ENCODE measurements around the gene GINS1.

GINS1 gene

GRCh38 chr20:25407311-25408169, at the start of gene GINS1:
Gene GINS1 (plus strand): TSS chr20:25407673. CDS start chr20:25407821, 148 bp downstream.
- DNase-seq, result peak; percentile 86 to 97

GRCh38 chr20:25360631-25361286, 46.7 kb upstream of the GINS1 start:
- DNase-seq, result no peak

GRCh38 chr20:25361287-25361683, 46.2 kb upstream of the GINS1 start:
- DNase-seq, result no peak

- DNase-seq, result no peak
Observed at GRCh38 chr20:25364180-25364788, 43.2 kb upstream of the GINS1 start.

GRCh38 chr20:25364879-25365699, 42.4 kb upstream of the GINS1 start:
- DNase-seq, result no peak

GRCh38 chr20:25368526-25368925, 38.9 kb upstream of the GINS1 start:
- DNase-seq, result no peak

GRCh38 chr20:25368976-25369375, 38.5 kb upstream of the GINS1 start:
- DNase-seq, result no peak

- DNase-seq, result no peak
Observed at GRCh38 chr20:25369529-25369928, 37.9 kb upstream of the GINS1 start.

GRCh38 chr20:25369971-25370370, 37.5 kb upstream of the GINS1 start:
- no peak for DNase-seq

- DNase-seq, result no peak
Observed at GRCh38 chr20:25372584-25373336, 34.7 kb upstream of the GINS1 start.

GRCh38 chr20:25374842-25375241, 32.6 kb upstream of the GINS1 start:
- DNase-seq, result no peak

- DNase-seq, result no peak
Observed at GRCh38 chr20:25376236-25376635, 31.2 kb upstream of the GINS1 start.

- DNase-seq, result no peak
Observed at GRCh38 chr20:25376886-25377285, 30.6 kb upstream of the GINS1 start.

GRCh38 chr20:25378189-25378883, 29.1 kb upstream of the GINS1 start:
- no peak for DNase-seq

GRCh38 chr20:25378884-25379733, 28.4 kb upstream of the GINS1 start:
- no peak for DNase-seq

- DNase-seq, result no peak
Observed at GRCh38 chr20:25380945-25381614, 26.4 kb upstream of the GINS1 start.

GRCh38 chr20:25382704-25383370, 24.6 kb upstream of the GINS1 start:
- DNase-seq, result no peak

- peak; percentile 49 to 79 for DNase-seq
Observed at GRCh38 chr20:25389401-25389857, 18.0 kb upstream of the GINS1 start.

GRCh38 chr20:25389858-25390537, 17.5 kb upstream of the GINS1 start:
- DNase-seq, result peak in 1 of 2 experiments; percentile 53
